SK-N-SH treated with all-trans-retinoic acid at 6 μM for 48 hours (cell line): ENCODE data around the gene RPS14.
"Not testable (repeated sequence)": the region's sequence is repeated elsewhere in the genome, so short reads cannot be mapped to it uniquely, and the experiment has no call there.

Experiments
- ATAC-seq: fragments of 200-7000 bp; cut with Tn5 transposase; 3 replicates; pipeline ENCODE4 v1.9.1; 2020; ENCODE audit warnings: mild to moderate bottlenecking, moderate library complexity
- ARNTL ChIP-seq: fragments of 450-650 bp; formaldehyde crosslinking; IDR thresholded peaks from 2 replicates; pipeline ENCODE4 v1.5.0; 2020; ENCODE audit warnings: low read depth, mild to moderate bottlenecking, moderate library complexity, borderline replicate concordance
- BACH2 ChIP-seq: fragments of 250-450 bp; sonication (Bioruptor Pico); IDR thresholded peaks from 2 replicates; pipeline ENCODE4 v1.9.0; 2021; ENCODE audit warnings: mild to moderate bottlenecking, borderline replicate concordance
- CREB5 ChIP-seq: fragments of 250-450 bp; sonication (Bioruptor Pico); IDR thresholded peaks from 2 replicates; pipeline ENCODE4 v1.5.1; 2020; ENCODE audit warnings: low read depth, mild to moderate bottlenecking, moderate library complexity
- CSDC2 ChIP-seq: fragments of 250-450 bp; sonication (Bioruptor Pico); IDR thresholded peaks from 2 replicates; pipeline ENCODE4 v1.5.0; 2020; ENCODE audit warnings: mild to moderate bottlenecking, moderate library complexity
- ESRRG ChIP-seq: fragments of 250-450 bp; sonication (Bioruptor Pico); IDR thresholded peaks from 2 replicates; pipeline ENCODE4 v1.6.1; 2021; ENCODE audit warnings: mild to moderate bottlenecking
- GLIS3 ChIP-seq: fragments of 250-450 bp; sonication (Bioruptor Pico); IDR thresholded peaks from 2 replicates; pipeline ENCODE4 v1.5.0; 2020; ENCODE audit warnings: mild to moderate bottlenecking, moderate library complexity
- ISL1 ChIP-seq: fragments of 250-450 bp; sonication (Bioruptor Pico); IDR thresholded peaks from 2 replicates; pipeline ENCODE4 v2.1.2; 2022; ENCODE audit warnings: mild to moderate bottlenecking, moderate library complexity
- OSR1 ChIP-seq: fragments of 250-450 bp; sonication (Bioruptor Pico); IDR thresholded peaks from 2 replicates; pipeline ENCODE4 v1.8.0; 2022; ENCODE audit warnings: moderate library complexity, mild to moderate bottlenecking, inconsistent platforms
- POU6F1 ChIP-seq: fragments of 250-450 bp; sonication (Bioruptor Pico); IDR thresholded peaks from 2 replicates; pipeline ENCODE4 v1.8.0; 2021; ENCODE audit warnings: low read depth, mild to moderate bottlenecking, moderate library complexity, borderline replicate concordance
- PPARA ChIP-seq: fragments of 250-450 bp; sonication (Bioruptor Pico); IDR thresholded peaks from 2 replicates; pipeline ENCODE4 v1.5.0; 2020; ENCODE audit warnings: mild to moderate bottlenecking, borderline replicate concordance
- RARB ChIP-seq: fragments of 250-450 bp; sonication (Bioruptor Pico); IDR thresholded peaks from 2 replicates; pipeline ENCODE4 v1.8.0; 2021; ENCODE audit warnings: mild to moderate bottlenecking, moderate library complexity
- SNAI2 ChIP-seq: fragments of 250-450 bp; sonication (Bioruptor Pico); IDR thresholded peaks from 2 replicates; pipeline ENCODE4 v1.5.0; 2020; ENCODE audit warnings: mild to moderate bottlenecking, moderate library complexity
- TCF4 ChIP-seq: fragments of 250-450 bp; sonication (Bioruptor Pico); IDR thresholded peaks from 2 replicates; pipeline ENCODE4 v1.8.0; 2021; ENCODE audit warnings: mild to moderate bottlenecking, moderate library complexity, borderline replicate concordance
- TOX ChIP-seq: fragments of 250-450 bp; sonication (Bioruptor Pico); IDR thresholded peaks from 2 replicates; pipeline ENCODE4 v1.8.0; 2021; ENCODE audit warnings: mild to moderate bottlenecking, moderate library complexity, borderline replicate concordance
- ZC3H10 ChIP-seq: fragments of 250-450 bp; sonication (Bioruptor Pico); IDR thresholded peaks from 2 replicates; pipeline ENCODE4 v1.5.1; 2021; ENCODE audit warnings: mild to moderate bottlenecking, moderate library complexity
- ZFP3 ChIP-seq: fragments of 250-450 bp; sonication (Bioruptor Pico); IDR thresholded peaks from 2 replicates; pipeline ENCODE4 v1.5.0; 2020; ENCODE audit warnings: mild to moderate bottlenecking, moderate library complexity
- ZFP30 ChIP-seq: fragments of 450-650 bp; formaldehyde crosslinking; IDR thresholded peaks from 2 replicates; pipeline ENCODE4 v1.5.0; 2022; ENCODE audit warnings: mild to moderate bottlenecking, moderate library complexity
- ZNF565 ChIP-seq: fragments of 450-650 bp; formaldehyde crosslinking; conservative IDR thresholded peaks from 2 replicates; pipeline ENCODE4 v1.5.0; 2020; ENCODE audit warnings: low read depth, mild to moderate bottlenecking, moderate library complexity
- ZNF8 ChIP-seq: fragments of 450-650 bp; formaldehyde crosslinking; IDR thresholded peaks from 2 replicates; pipeline ENCODE4 v1.5.0; 2020; ENCODE audit warnings: mild to moderate bottlenecking, moderate library complexity
- TF ChIP-seq, protein P1 (sequence below): fragments of 250-450 bp; sonication (Bioruptor Pico); IDR thresholded peaks from 2 replicates; pipeline ENCODE4 v1.8.0; 2020; ENCODE audit warnings: mild to moderate bottlenecking, moderate library complexity, borderline replicate concordance
- TF ChIP-seq, protein P2 (sequence below): fragments of 250-450 bp; sonication (Bioruptor Pico); IDR thresholded peaks from 2 replicates; pipeline ENCODE4 v1.5.0; 2020; ENCODE audit warnings: mild to moderate bottlenecking, moderate library complexity
- TF ChIP-seq, protein P3 (sequence below): fragments of 250-450 bp; sonication (Bioruptor Pico); IDR thresholded peaks from 2 replicates; pipeline ENCODE4 v1.5.1; 2021; ENCODE audit warnings: mild to moderate bottlenecking, moderate library complexity

Gene RPS14

DNA sequence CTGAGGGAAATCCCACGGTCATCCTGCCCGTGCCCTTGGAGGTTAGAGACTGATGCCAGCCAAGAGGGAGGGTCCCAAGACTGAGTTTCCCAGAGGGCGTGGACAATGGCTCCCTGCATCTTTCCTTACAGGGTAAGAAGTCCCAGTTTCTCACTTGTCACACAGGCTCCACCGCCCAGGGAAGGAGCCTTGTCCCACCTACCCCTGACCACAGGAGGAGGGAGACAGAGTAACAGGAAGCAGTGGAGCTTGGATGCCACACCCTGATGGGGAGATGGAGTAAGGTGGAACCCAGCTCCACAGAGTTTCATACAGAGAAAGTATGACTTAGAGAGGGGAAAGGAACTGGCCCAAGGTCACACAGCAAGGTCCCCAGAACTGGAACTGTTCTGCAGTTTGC, 27.5 kb downstream of the RPS14 start (continued):
- TF ChIP-seq ZFP3 (CRISPR knock-in tag): no peak

DNA sequence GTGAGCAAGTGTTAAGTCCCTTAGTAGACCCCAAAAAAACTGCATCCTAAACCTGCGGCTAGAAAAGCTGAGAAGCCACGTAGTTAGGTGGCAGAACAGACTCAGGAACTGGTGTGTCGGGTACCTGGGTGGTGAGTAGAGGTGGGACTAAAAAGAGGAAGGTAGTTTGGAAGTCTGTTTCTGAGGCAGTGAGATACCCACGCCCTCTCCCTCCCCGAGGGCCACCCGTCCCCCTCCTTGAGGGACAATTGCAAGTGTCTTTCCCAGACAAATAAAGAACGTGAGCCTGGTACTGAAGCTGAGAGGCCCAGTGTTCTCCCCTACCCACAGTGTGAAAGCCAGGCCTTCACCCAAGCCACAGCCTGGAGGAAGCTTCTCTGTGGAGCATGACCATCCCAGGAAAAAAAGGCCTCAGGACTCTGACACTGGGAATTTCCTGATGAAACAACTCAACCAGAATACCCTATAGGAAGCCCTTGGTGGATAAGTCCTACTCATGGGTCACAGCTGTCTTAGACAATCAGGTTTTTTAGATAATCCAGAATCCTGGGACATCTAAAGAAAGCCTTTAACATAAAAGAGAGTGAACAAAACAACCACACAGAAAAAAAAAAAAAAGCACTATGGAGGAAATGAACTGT, 29.8 kb downstream of the RPS14 start:
- TF ChIP-seq ARNTL (no peak), TCF4 (CRISPR knock-in tag) (no peak), TOX (no peak), OSR1 (no peak), ZFP30 (CRISPR knock-in tag) (no peak), CSDC2 (CRISPR knock-in tag) (no peak), ISL1 (CRISPR knock-in tag) (no peak), ZNF565 (no peak), POU6F1 (CRISPR knock-in tag) (no peak), ZNF8 (no peak)
- TF ChIP-seq, protein P1, sequence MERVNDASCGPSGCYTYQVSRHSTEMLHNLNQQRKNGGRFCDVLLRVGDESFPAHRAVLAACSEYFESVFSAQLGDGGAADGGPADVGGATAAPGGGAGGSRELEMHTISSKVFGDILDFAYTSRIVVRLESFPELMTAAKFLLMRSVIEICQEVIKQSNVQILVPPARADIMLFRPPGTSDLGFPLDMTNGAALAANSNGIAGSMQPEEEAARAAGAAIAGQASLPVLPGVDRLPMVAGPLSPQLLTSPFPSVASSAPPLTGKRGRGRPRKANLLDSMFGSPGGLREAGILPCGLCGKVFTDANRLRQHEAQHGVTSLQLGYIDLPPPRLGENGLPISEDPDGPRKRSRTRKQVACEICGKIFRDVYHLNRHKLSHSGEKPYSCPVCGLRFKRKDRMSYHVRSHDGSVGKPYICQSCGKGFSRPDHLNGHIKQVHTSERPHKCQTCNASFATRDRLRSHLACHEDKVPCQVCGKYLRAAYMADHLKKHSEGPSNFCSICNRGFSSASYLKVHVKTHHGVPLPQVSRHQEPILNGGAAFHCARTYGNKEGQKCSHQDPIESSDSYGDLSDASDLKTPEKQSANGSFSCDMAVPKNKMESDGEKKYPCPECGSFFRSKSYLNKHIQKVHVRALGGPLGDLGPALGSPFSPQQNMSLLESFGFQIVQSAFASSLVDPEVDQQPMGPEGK (CRISPR knock-in tag): no peak
- TF ChIP-seq, protein P2, sequence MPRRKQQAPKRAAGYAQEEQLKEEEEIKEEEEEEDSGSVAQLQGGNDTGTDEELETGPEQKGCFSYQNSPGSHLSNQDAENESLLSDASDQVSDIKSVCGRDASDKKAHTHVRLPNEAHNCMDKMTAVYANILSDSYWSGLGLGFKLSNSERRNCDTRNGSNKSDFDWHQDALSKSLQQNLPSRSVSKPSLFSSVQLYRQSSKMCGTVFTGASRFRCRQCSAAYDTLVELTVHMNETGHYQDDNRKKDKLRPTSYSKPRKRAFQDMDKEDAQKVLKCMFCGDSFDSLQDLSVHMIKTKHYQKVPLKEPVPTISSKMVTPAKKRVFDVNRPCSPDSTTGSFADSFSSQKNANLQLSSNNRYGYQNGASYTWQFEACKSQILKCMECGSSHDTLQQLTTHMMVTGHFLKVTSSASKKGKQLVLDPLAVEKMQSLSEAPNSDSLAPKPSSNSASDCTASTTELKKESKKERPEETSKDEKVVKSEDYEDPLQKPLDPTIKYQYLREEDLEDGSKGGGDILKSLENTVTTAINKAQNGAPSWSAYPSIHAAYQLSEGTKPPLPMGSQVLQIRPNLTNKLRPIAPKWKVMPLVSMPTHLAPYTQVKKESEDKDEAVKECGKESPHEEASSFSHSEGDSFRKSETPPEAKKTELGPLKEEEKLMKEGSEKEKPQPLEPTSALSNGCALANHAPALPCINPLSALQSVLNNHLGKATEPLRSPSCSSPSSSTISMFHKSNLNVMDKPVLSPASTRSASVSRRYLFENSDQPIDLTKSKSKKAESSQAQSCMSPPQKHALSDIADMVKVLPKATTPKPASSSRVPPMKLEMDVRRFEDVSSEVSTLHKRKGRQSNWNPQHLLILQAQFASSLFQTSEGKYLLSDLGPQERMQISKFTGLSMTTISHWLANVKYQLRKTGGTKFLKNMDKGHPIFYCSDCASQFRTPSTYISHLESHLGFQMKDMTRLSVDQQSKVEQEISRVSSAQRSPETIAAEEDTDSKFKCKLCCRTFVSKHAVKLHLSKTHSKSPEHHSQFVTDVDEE (CRISPR knock-in tag): no peak
- no peak for ATAC-seq

GRCh38 chr5:150413902-150414790, 35.4 kb downstream of the RPS14 start:
- not testable (repeated sequence) for ATAC-seq

DNA sequence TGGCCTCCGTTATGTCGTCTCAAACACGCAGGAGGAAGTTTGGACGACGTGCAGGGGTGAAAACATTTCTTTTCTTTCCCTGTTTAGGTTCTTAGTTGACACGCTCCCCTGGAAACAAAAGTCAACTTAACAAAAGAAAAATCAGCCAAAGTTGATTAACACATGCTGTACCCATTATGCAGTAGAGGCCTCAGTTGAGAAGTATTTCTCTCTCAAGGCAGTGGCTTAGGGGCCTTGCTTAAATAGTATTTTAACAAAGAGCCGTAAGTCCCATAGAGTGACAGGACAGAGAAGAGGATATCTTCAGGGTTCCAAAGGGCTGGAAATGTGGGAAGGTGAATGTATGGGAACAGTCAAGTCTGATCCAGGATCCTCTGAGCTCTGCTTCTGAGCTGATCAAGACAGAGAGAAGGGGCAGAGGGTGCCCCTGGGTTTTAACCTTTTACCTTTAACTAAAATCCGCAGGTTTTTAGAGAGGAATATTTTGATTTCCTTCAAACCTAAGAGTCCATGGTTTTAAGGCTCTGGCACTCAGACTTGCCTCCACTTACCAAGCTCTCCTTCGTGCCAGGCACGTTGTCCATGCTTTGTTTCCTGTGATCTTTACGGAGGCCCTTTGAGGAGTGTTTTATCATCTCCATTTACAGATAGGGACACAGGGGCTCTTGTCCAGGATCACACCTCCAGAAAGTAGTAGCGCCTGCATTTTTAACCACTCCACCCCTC, 36.2 kb downstream of the RPS14 start:
- no peak for ATAC-seq
- no peak for TF ChIP-seq BACH2 (CRISPR knock-in tag)
- TF ChIP-seq OSR1: no peak
- no peak for TF ChIP-seq GLIS3
- no peak for TF ChIP-seq RARB (CRISPR knock-in tag)
- TF ChIP-seq PPARA (CRISPR knock-in tag): no peak
- no peak for TF ChIP-seq TOX
- TF ChIP-seq ZFP30 (CRISPR knock-in tag): no peak
- no peak for TF ChIP-seq ZNF8
- TF ChIP-seq, protein P2 (CRISPR knock-in tag): no peak
- no peak for TF ChIP-seq ZC3H10 (CRISPR knock-in tag)
- no peak for TF ChIP-seq ESRRG (CRISPR knock-in tag)
- no peak for TF ChIP-seq TCF4 (CRISPR knock-in tag)
- TF ChIP-seq SNAI2 (CRISPR knock-in tag): no peak
- TF ChIP-seq ZFP3 (CRISPR knock-in tag): no peak
- TF ChIP-seq, protein P3, sequence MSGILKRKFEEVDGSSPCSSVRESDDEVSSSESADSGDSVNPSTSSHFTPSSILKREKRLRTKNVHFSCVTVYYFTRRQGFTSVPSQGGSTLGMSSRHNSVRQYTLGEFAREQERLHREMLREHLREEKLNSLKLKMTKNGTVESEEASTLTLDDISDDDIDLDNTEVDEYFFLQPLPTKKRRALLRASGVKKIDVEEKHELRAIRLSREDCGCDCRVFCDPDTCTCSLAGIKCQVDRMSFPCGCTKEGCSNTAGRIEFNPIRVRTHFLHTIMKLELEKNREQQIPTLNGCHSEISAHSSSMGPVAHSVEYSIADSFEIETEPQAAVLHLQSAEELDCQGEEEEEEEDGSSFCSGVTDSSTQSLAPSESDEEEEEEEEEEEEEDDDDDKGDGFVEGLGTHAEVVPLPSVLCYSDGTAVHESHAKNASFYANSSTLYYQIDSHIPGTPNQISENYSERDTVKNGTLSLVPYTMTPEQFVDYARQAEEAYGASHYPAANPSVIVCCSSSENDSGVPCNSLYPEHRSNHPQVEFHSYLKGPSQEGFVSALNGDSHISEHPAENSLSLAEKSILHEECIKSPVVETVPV: no peak
- TF ChIP-seq ISL1 (CRISPR knock-in tag): no peak
- no peak for TF ChIP-seq CSDC2 (CRISPR knock-in tag)
- no peak for TF ChIP-seq CREB5 (CRISPR knock-in tag)
